ENCODE results near the gene ANKFY1.

The ANKFY1 gene

GRCh38 chr17:4189280-4189679, 74.5 kb downstream of the ANKFY1 start:
- H3K4me3 ChIP-seq (ENCODE audit: low read length), result no peak overlapping the region

GRCh38 chr17:4188076-4188475, 75.7 kb downstream of the ANKFY1 start:
- H3K36me3 ChIP-seq (ENCODE audit: insufficient read depth, low read length), result peaks cover 71% of the 10 kb centered on the region
- H3K27me3 ChIP-seq (ENCODE audit: control insufficient read depth, insufficient read depth, low read length), result no peaks in the 10 kb centered on the region
- no peak overlapping the region for H3K4me3 ChIP-seq (ENCODE audit: low read length)
- no peak overlapping the region for H3K9ac ChIP-seq (ENCODE audit: low read depth, low read length)
- no peak overlapping the region for H3K4me2 ChIP-seq (ENCODE audit: low read length)
- H3K4me1 ChIP-seq (ENCODE audit: control insufficient read depth, insufficient read depth, low read length), result no peaks in the 10 kb centered on the region
- H3K9me3 ChIP-seq (replicated peaks; ENCODE audit: low read length), result no peaks in the 10 kb centered on the region

More at GRCh38 chr17:4189280-4189679, 74.5 kb downstream of the ANKFY1 start:
- no peaks in the 10 kb centered on the region for H3K4me1 ChIP-seq (ENCODE audit: control insufficient read depth, insufficient read depth, low read length)
- no peak overlapping the region for H3K4me2 ChIP-seq (ENCODE audit: low read length)
- no peaks in the 10 kb centered on the region for H3K27me3 ChIP-seq (ENCODE audit: control insufficient read depth, insufficient read depth, low read length)
- H3K36me3 ChIP-seq (ENCODE audit: insufficient read depth, low read length), result peaks cover 59% of the 10 kb centered on the region
- no peaks in the 10 kb centered on the region for H3K9me3 ChIP-seq (replicated peaks; ENCODE audit: low read length)
- H3K9ac ChIP-seq (ENCODE audit: low read depth, low read length), result no peak overlapping the region

GRCh38 chr17:4187076-4187475, 76.7 kb downstream of the ANKFY1 start:
- Histone ChIP-seq H3K4me3 (ENCODE audit: low read length) (no peak overlapping the region), H3K36me3 (ENCODE audit: insufficient read depth, low read length) (peaks cover 75% of the 10 kb centered on the region), H3K9ac (ENCODE audit: low read depth, low read length) (no peak overlapping the region), H3K27me3 (ENCODE audit: control insufficient read depth, insufficient read depth, low read length) (no peaks in the 10 kb centered on the region), H3K9me3 (replicated peaks; ENCODE audit: low read length) (no peaks in the 10 kb centered on the region), H3K4me1 (ENCODE audit: control insufficient read depth, insufficient read depth, low read length) (no peaks in the 10 kb centered on the region), H3K4me2 (ENCODE audit: low read length) (no peak overlapping the region)

- H3K9ac ChIP-seq (ENCODE audit: low read depth, low read length), result no peak overlapping the region
Observed at GRCh38 chr17:4186357-4186881, 77.4 kb downstream of the ANKFY1 start.

GRCh38 chr17:4185656-4186055, 78.1 kb downstream of the ANKFY1 start:
- H3K9ac ChIP-seq (ENCODE audit: low read depth, low read length), result no peak overlapping the region
- no peak overlapping the region for H3K4me3 ChIP-seq (ENCODE audit: low read length)
- H3K36me3 ChIP-seq (ENCODE audit: insufficient read depth, low read length), result peaks cover 85% of the 10 kb centered on the region
- H3K9me3 ChIP-seq (replicated peaks; ENCODE audit: low read length), result no peaks in the 10 kb centered on the region
- H3K4me1 ChIP-seq (ENCODE audit: control insufficient read depth, insufficient read depth, low read length), result no peaks in the 10 kb centered on the region
- no peaks in the 10 kb centered on the region for H3K27me3 ChIP-seq (ENCODE audit: control insufficient read depth, insufficient read depth, low read length)
- H3K4me2 ChIP-seq (ENCODE audit: low read length), result no peak overlapping the region

More at GRCh38 chr17:4186357-4186881, 77.4 kb downstream of the ANKFY1 start:
- no peaks in the 10 kb centered on the region for H3K4me1 ChIP-seq (ENCODE audit: control insufficient read depth, insufficient read depth, low read length)
- H3K4me3 ChIP-seq (ENCODE audit: low read length), result no peak overlapping the region
- H3K36me3 ChIP-seq (ENCODE audit: insufficient read depth, low read length), result peaks cover 82% of the 10 kb centered on the region
- no peaks in the 10 kb centered on the region for H3K27me3 ChIP-seq (ENCODE audit: control insufficient read depth, insufficient read depth, low read length)
- H3K9me3 ChIP-seq (replicated peaks; ENCODE audit: low read length), result no peaks in the 10 kb centered on the region
- no peak overlapping the region for H3K4me2 ChIP-seq (ENCODE audit: low read length)

GRCh38 chr17:4184811-4185210, 79.0 kb downstream of the ANKFY1 start:
- Histone ChIP-seq H3K9ac (ENCODE audit: low read depth, low read length) (no peak overlapping the region), H3K4me2 (ENCODE audit: low read length) (no peak overlapping the region), H3K36me3 (ENCODE audit: insufficient read depth, low read length) (peaks cover 86% of the 10 kb centered on the region), H3K4me3 (ENCODE audit: low read length) (no peak overlapping the region), H3K9me3 (replicated peaks; ENCODE audit: low read length) (no peaks in the 10 kb centered on the region), H3K27me3 (ENCODE audit: control insufficient read depth, insufficient read depth, low read length) (no peaks in the 10 kb centered on the region), H3K4me1 (ENCODE audit: control insufficient read depth, insufficient read depth, low read length) (no peaks in the 10 kb centered on the region)

- H3K4me3 ChIP-seq (ENCODE audit: low read length), result no peak overlapping the region
- no peaks in the 10 kb centered on the region for H3K9me3 ChIP-seq (replicated peaks; ENCODE audit: low read length)
- H3K4me1 ChIP-seq (ENCODE audit: control insufficient read depth, insufficient read depth, low read length), result no peaks in the 10 kb centered on the region
- no peak overlapping the region for H3K4me2 ChIP-seq (ENCODE audit: low read length)
- no peak overlapping the region for H3K9ac ChIP-seq (ENCODE audit: low read depth, low read length)
- peaks cover 86% of the 10 kb centered on the region for H3K36me3 ChIP-seq (ENCODE audit: insufficient read depth, low read length)
- no peaks in the 10 kb centered on the region for H3K27me3 ChIP-seq (ENCODE audit: control insufficient read depth, insufficient read depth, low read length)
Observed at GRCh38 chr17:4182043-4182442, 81.7 kb downstream of the ANKFY1 start.

- H3K9me3 ChIP-seq (replicated peaks; ENCODE audit: low read length), result no peaks in the 10 kb centered on the region
- H3K9ac ChIP-seq (ENCODE audit: low read depth, low read length), result no peak overlapping the region
- H3K4me2 ChIP-seq (ENCODE audit: low read length), result no peak overlapping the region
- H3K27me3 ChIP-seq (ENCODE audit: control insufficient read depth, insufficient read depth, low read length), result no peaks in the 10 kb centered on the region
- H3K4me1 ChIP-seq (ENCODE audit: control insufficient read depth, insufficient read depth, low read length), result no peaks in the 10 kb centered on the region
- peaks cover 88% of the 10 kb centered on the region for H3K36me3 ChIP-seq (ENCODE audit: insufficient read depth, low read length)
- H3K4me3 ChIP-seq (ENCODE audit: low read length), result no peak overlapping the region
Observed at GRCh38 chr17:4180791-4181190, 83.0 kb downstream of the ANKFY1 start.

- no peaks in the 10 kb centered on the region for H3K9me3 ChIP-seq (replicated peaks; ENCODE audit: low read length)
- peaks cover 88% of the 10 kb centered on the region for H3K36me3 ChIP-seq (ENCODE audit: insufficient read depth, low read length)
- H3K4me3 ChIP-seq (ENCODE audit: low read length), result no peak overlapping the region
- H3K4me2 ChIP-seq (ENCODE audit: low read length), result no peak overlapping the region
- no peaks in the 10 kb centered on the region for H3K4me1 ChIP-seq (ENCODE audit: control insufficient read depth, insufficient read depth, low read length)
- H3K9ac ChIP-seq (ENCODE audit: low read depth, low read length), result no peak overlapping the region
- no peaks in the 10 kb centered on the region for H3K27me3 ChIP-seq (ENCODE audit: control insufficient read depth, insufficient read depth, low read length)
Observed at GRCh38 chr17:4179071-4179470, 84.7 kb downstream of the ANKFY1 start.

- peaks cover 88% of the 10 kb centered on the region for H3K36me3 ChIP-seq (ENCODE audit: insufficient read depth, low read length)
Observed at GRCh38 chr17:4178651-4179050, 85.1 kb downstream of the ANKFY1 start.

GRCh38 chr17:4177806-4178205, 86.0 kb downstream of the ANKFY1 start:
- no peak overlapping the region for H3K4me3 ChIP-seq (ENCODE audit: low read length)
- peaks cover 86% of the 10 kb centered on the region for H3K36me3 ChIP-seq (ENCODE audit: insufficient read depth, low read length)
- H3K9me3 ChIP-seq (replicated peaks; ENCODE audit: low read length), result no peaks in the 10 kb centered on the region
- no peaks in the 10 kb centered on the region for H3K4me1 ChIP-seq (ENCODE audit: control insufficient read depth, insufficient read depth, low read length)
- H3K9ac ChIP-seq (ENCODE audit: low read depth, low read length), result no peak overlapping the region
- no peaks in the 10 kb centered on the region for H3K27me3 ChIP-seq (ENCODE audit: control insufficient read depth, insufficient read depth, low read length)
- no peak overlapping the region for H3K4me2 ChIP-seq (ENCODE audit: low read length)

More at GRCh38 chr17:4178651-4179050, 85.1 kb downstream of the ANKFY1 start:
- Histone ChIP-seq H3K4me1 (ENCODE audit: control insufficient read depth, insufficient read depth, low read length) (no peaks in the 10 kb centered on the region), H3K27me3 (ENCODE audit: control insufficient read depth, insufficient read depth, low read length) (no peaks in the 10 kb centered on the region), H3K4me2 (ENCODE audit: low read length) (no peak overlapping the region), H3K9me3 (replicated peaks; ENCODE audit: low read length) (no peaks in the 10 kb centered on the region), H3K9ac (ENCODE audit: low read depth, low read length) (no peak overlapping the region), H3K4me3 (ENCODE audit: low read length) (no peak overlapping the region)

- Histone ChIP-seq H3K4me2 (ENCODE audit: low read length) (no peak overlapping the region), H3K9me3 (replicated peaks; ENCODE audit: low read length) (no peaks in the 10 kb centered on the region), H3K4me3 (ENCODE audit: low read length) (no peak overlapping the region), H3K36me3 (ENCODE audit: insufficient read depth, low read length) (peaks cover 86% of the 10 kb centered on the region), H3K27me3 (ENCODE audit: control insufficient read depth, insufficient read depth, low read length) (no peaks in the 10 kb centered on the region), H3K4me1 (ENCODE audit: control insufficient read depth, insufficient read depth, low read length) (no peaks in the 10 kb centered on the region), H3K9ac (ENCODE audit: low read depth, low read length) (no peak overlapping the region)
Observed at GRCh38 chr17:4176808-4177472, 86.8 kb downstream of the ANKFY1 start.
